GM18951 (cell line): ENCODE results near the gene STUM.

Experiments used
- POLR2A ChIP-seq: IDR thresholded peaks from 4 replicates; pipeline ENCODE4 v1.6.1; 2011; ENCODE audit warnings: mild to moderate bottlenecking; ENCODE audit not compliant: insufficient read length, insufficient read depth; ENCODE audit errors: extremely low read depth
- in situ Hi-C: fragments of 300-500 bp; cut with MboI; formaldehyde crosslinking; loops from one replicate; pipeline ENCODE4 v1.12.0; 2022; ENCODE audit warnings: low sequenced_read_pairs, mixed read lengths, inconsistent platforms; ENCODE audit not compliant: unreplicated experiment

Gene STUM

DNA sequence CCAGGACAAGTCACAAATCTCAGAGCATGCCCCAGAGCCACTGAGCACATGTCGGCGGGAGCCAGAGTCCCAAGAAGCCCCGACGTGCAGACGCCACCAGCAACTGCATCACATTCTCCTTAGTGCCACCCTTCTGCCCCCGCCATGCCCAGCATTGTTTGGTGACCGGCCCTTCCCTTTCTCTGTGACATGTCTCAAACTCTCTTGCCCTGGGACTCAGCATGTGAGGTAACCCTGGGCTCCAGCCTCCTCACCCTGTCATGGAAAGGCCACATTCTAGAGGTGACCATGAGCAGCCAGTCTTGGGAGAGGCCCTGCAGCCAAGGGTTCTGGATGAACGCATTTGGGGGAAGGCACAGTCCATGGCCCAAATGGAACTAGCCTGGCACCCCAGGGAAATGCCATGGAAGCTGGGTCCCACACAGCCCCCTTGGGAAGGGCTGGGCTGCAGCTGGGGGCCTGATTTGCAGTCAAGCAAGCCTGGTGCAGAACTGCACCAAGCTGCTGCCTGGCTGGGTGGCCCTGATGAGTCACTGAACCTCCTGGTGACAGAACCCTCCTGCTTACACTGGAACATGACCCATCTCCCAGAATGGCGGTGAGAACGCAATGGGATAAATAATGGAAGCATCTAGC lies 96.1 kb downstream of the STUM start:
- TF ChIP-seq POLR2A: no peak
- in situ Hi-C loops: loop anchor here (5.0 kb wide), 1 partner anchor 188 kb away; no protein-coding TSS in a partner anchor

DNA sequence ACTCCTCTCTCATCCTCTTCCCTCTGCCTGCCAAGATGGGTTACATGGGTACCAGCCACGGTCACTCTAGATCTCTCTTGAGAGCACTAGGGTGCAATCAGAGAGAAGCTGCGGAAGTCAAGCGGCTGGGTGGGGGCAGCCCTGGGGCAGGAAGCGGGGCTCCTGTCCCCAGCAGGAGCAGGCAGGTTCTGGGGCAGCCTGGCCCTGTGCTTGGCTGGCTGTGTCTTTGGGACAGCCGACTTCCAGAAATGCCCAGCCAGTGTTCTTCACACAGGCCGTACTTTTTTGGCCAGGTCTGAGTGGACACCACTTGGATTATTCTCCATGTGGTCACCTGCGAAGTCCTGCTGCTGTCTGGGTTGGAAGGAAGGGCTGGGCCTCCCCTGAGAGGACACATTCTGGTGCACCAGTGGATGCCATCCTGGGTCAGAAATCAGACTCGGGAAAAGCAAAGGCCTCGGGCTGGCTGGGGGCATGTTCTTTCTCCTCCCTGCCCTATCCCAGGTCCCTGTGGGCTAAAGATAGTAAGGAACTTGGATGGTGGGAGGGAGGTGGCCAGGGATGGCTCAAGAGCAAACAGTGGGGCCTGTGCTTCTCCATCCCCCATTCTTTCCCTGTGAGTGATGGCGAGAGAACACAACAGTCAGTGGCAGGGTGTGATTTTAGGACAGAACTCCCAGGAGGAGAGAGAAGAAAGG lies 96.9 kb downstream of the STUM start:
- no peak for TF ChIP-seq POLR2A
- in situ Hi-C loops: no loop called here

DNA sequence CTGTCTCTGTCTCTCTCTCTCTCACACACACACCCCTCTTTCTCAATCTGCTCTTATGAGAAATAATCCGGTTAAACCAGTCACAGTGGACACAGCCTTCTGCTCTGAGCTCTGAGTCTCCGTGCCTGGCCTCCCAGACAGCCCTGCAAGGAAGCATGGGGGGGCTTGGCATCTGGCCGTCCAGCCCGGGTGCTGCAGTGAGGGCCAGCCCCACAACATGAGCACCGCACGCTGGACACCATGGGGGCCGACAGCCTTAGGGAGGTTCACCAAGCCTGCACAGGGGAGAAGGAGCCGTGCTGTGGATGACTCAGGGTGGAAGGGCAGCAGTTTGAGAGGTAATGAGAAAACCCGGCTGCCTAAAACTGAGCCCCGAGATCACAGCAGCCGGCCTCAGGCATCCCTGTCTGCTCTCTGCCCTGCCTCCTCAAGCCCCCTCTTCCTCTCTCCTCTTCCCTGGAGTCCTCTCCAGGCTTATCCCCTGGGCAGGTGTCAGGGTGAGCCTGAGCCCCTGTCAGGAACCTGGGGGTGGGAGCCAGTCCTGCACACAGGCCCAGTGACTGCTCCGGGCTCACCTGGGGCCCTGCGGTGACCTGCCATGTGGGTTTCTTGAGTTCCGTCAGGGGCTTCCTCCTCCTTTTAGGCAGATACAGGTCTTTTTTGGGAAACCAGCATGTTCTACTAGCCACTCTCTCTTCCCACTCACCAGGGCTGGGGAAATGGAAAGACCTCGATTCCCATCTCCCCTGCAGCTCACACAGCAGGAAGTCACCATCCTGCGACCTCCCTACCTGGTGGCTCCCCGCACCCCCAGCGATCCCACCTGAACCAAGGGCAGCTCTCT lies 97.7 kb downstream of the STUM start:
- no peak for TF ChIP-seq POLR2A
- in situ Hi-C loops: no loop called here

DNA sequence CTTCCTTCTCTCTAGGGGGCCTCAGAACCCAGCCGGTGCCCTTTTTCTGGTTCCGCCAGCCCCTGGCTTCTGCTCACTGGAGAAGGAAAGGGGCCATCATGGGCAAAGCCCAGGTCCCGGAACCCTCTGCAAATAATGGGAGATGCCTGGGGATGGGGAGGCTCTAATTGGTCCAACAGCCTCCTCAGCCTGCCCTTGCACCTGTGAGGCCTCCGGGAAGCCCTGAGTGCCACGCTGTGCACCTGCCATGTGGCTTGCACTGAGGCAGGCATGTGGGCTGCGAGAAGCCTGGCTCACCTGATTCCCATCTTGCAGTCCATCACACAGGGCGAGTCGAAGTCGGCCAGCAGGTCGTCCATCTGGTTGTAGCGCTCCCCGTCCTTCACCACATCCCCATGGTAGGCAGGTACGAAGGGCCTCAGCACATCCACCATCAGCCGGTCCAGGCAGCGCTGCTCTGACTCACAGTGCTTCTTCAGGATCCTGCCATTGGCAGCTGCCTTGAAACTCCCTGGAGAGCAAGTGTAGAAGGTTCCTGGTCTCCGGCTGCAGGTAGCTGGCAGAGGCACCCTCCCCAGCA lies 98.4 kb downstream of the STUM start:
- in situ Hi-C loops: no loop called here

DNA sequence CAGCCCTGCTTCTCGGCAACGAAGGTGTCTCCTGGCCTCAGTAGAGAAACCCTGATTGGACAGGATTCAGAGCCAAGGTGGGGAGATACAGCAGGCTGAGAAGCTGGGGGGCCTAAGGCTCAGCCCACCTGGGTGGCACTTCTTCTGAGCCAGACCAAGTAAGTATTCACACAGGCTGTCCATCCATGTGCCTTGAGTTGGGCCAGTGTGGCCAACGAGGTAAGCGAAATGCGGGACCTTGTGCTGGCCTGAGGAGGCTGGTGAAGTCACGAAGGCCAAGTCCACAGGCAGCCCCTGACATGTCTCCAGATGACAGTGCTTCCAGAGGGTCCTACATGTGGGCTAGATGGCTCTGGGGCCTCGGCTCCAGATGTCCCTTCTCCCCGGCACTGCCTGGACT lies 99.2 kb downstream of the STUM start:
- in situ Hi-C loops: no loop called here

More for the DNA sequence above, 98.4 kb downstream of the STUM start:
- TF ChIP-seq POLR2A: no peak

DNA sequence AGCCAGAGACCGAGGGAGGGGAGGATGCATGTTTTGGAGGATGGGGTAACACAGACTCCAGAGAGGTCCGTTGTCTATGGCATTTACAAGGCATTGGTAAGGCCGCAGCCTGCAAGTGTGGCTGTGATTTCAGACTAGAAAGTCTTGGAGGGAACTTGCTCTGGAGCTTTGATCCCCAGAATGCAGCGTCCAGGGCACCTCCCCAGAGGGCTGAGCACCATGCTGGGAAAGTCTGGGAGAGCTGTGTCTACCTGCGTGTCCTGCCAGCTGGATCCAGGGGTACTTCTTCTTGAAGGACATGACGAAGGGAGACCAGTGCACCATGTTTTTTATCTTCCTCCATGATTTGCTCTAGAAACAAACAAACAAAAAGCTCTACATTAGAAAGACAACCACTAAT lies 99.9 kb downstream of the STUM start:
- TF ChIP-seq POLR2A: no peak
- in situ Hi-C loops: no loop called here

More for the DNA sequence above, 99.2 kb downstream of the STUM start:
- no peak for TF ChIP-seq POLR2A

DNA sequence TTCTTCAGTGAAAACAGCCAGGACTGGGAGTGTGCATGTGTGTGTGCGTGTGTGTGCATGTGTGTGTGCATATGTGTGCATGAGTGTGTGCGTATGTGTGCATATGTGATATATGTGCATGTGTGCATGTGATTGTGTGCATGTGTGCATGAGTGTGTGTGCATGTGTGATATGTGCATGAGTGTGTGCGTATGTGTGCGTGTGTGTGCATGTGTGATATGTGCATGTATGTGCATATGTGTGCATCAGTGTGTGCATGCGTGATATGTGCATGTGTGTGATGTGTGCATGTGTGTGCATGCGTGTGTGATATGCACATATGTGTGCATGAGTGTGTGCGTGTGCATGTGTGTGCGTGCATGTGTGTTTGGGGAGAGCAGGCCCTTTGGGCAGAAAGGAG lies 100.7 kb downstream of the STUM start:
- no peak for TF ChIP-seq POLR2A
- in situ Hi-C loops: no loop called here

DNA sequence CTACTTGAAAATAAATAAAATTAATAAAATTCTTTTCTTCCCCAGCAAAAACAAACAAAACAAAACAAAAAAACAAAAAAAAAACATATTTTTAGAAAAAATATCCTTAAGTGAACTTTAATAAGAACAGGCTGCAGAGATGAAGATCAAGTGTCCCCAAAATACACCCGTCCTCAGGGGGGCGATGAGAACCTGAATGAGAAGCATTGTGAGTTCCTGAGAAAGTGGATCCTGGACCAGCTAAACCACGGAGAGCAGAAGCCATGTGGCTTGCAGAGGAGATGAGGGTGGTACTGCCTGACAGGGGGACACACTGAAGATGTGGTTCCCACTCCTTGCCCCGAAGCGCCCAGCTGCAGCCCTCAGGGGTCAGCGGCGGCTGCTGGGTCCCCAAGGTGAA lies 101.2 kb downstream of the STUM start:
- TF ChIP-seq POLR2A: no peak
- in situ Hi-C loops: no loop called here

DNA sequence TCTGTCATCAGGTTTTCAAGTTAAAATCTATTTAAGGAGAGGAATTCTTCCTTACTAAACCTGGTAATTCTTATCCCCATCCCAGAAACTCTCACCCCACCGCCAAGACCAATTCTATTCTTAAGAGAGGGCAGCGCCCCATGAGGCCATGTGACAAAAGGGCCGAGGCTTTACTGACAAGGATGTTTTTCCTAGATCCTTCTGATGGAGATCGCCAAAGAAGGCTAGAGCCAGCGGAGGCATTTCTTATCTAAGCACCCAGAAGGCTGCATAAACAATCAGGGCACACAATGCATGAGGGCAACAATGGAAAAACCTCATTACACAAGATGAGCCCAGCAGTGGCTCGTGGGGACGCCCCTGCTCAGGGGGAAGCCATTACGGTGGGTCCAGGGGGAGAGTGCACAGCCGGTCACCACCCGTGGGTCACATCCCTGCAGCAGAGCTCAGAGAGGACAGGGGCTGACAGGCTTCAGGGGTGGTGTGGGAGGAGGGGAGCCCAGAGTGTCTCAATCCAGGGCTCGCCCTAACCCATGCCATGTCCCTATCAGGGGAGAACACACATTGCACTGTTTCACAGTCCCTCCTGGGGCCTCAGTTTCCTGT lies 101.8 kb downstream of the STUM start:
- in situ Hi-C loops: no loop called here
- TF ChIP-seq POLR2A: no peak

DNA sequence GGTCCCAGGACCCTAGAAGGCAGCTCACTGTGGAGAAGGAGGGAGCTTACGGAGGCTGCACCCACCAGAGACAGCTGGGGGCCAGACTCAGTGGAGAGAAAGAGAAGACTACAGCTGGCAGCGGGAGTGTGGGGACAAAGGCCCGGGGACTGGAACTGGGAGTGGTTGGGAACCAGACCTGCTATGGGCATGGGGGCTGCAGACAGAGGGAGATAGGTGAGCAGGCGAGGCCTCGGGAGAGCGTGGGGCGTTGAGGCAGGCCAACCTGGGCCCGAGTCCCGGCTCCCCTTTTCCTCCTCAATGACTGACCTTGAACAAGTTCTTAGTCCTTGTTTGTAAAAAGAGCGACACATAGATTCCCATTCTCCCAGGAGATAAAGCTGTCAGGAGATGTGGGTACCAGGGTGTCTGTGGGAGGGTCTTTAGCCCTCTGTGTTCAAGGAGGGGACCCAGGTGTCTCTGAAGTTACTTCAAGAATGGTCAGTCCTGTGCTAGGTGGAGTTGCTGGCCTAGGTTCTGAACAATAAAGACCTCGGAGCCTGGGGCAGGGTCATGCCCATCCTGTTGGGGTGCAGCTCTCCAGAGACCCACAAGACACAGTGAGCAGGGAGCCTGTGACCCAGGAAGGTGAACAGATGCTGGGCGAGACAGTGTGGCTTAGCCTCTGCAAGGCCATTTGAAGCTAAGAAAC lies 102.6 kb downstream of the STUM start:
- TF ChIP-seq POLR2A: no peak
- in situ Hi-C loops: no loop called here

DNA sequence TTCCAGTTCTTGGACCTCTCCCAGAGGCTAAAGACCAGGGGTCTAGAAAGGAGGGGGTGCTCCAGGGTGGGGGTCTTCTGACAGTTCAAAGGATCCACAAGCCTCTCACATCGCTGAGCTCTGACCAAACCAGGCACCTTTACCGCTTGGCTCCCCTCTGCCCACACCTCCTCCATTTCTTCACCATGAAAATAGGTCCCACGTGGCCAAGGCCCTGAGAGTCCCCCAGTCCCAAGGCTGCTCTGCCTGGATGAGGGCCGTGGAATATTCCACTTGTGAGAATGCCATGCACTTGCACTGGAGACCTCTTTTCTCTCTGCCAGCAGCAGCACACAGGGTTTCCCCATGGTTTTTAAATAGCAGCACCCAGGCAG lies 103.2 kb downstream of the STUM start:
- no peak for TF ChIP-seq POLR2A
- in situ Hi-C loops: no loop called here

DNA sequence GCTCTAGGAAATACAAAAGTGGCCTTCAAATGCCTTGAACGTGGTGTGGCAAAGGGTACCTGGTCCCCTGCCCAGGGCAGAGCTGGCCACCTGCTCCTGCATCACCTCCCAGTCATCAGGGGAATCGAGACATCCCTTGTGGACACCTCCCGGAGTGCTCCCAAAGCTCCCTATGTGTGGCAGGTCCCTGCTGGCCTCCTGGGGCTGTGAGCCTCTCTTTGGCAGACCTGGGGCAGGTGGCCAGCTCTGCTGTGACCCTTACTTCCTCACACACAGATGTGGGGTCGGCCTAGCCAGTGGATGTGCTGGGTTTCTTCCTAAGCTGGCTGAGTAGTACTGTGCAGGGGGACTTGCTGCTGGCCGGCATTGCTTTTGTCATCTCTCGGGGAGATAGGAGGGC lies 104.0 kb downstream of the STUM start:
- TF ChIP-seq POLR2A: no peak
- in situ Hi-C loops: no loop called here
